GM19193 (cell line): ENCODE data around the gene SPAG17.

Experiments used
- POLR2A ChIP-seq: IDR thresholded peaks from 4 replicates; pipeline ENCODE4 v1.6.1; 2011; ENCODE audit not compliant: insufficient read depth, insufficient read length; ENCODE audit errors: extremely low read depth

The SPAG17 gene

GRCh38 chr1:118185084-118185832 is at the start of gene SPAG17:
SPAG17 (minus strand) TSS chr1:118185228; CDS start chr1:118185157, 71 bp downstream.
- no peak for TF ChIP-seq POLR2A

GRCh38 chr1:118225471-118225870 is 40.4 kb upstream of the SPAG17 start:
- no peak for TF ChIP-seq POLR2A

GRCh38 chr1:118223426-118223825 is 38.4 kb upstream of the SPAG17 start:
- TF ChIP-seq POLR2A: no peak

- no peak for TF ChIP-seq POLR2A
Measured at GRCh38 chr1:118219438-118219837, 34.4 kb upstream of the SPAG17 start.

GRCh38 chr1:118217141-118217838 is 32.3 kb upstream of the SPAG17 start:
- TF ChIP-seq POLR2A: no peak

GRCh38 chr1:118214866-118215265 is 29.8 kb upstream of the SPAG17 start:
- TF ChIP-seq POLR2A: no peak

- no peak for TF ChIP-seq POLR2A
Measured at GRCh38 chr1:118210723-118211110, 25.7 kb upstream of the SPAG17 start.

GRCh38 chr1:118210051-118210722 is 25.2 kb upstream of the SPAG17 start:
- TF ChIP-seq POLR2A: no peak

GRCh38 chr1:118209648-118210047 is 24.6 kb upstream of the SPAG17 start:
- no peak for TF ChIP-seq POLR2A

GRCh38 chr1:118206966-118207365 is 21.9 kb upstream of the SPAG17 start:
- TF ChIP-seq POLR2A: no peak

- no peak for TF ChIP-seq POLR2A
Measured at GRCh38 chr1:118204648-118205047, 19.6 kb upstream of the SPAG17 start.

- no peak for TF ChIP-seq POLR2A
Measured at GRCh38 chr1:118204105-118204504, 19.1 kb upstream of the SPAG17 start.

GRCh38 chr1:118202076-118202608 is 17.1 kb upstream of the SPAG17 start:
- no peak for TF ChIP-seq POLR2A

GRCh38 chr1:118201524-118201923 is 16.5 kb upstream of the SPAG17 start:
- TF ChIP-seq POLR2A: no peak

- TF ChIP-seq POLR2A: no peak
Measured at GRCh38 chr1:118200836-118201235, 15.8 kb upstream of the SPAG17 start.
